ENCODE measurements around the gene GCA.

The GCA gene

DNA sequence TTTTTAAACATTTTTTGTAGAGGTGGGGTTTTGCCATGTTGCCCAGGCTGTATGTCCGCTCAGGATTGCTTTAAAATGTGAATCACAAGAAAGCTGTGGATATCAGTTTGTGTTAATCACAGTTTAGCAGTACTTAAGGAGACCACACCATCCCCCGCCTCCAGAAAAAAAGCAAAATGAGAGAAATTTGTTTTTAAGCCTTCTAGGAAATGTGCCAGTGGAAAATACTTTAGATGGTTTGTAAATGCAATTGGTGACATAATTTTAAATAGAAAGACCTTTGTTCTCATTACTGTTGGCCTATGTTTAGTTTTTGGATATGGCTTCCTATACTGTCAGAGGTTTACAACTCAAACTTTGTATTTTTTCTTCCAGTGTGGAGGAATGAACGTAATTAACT lies 27.0 kb downstream of the GCA start:
- no peaks in the 10 kb centered on the region for H3K79me1 ChIP-seq (replicated peaks; ENCODE audit: low read length, poor library complexity, severe bottlenecking)
- H4K91ac ChIP-seq (ENCODE audit: low read length) = no peak overlapping the region
- H3K27ac ChIP-seq (ENCODE audit: low read length, poor library complexity, severe bottlenecking) = no peak overlapping the region
- no peak overlapping the region for H3K4me2 ChIP-seq (ENCODE audit: low read length, poor library complexity, severe bottlenecking)
- H2BK15ac ChIP-seq (ENCODE audit: low read depth, poor library complexity, severe bottlenecking) = no peak overlapping the region
- no peak overlapping the region for H2AFZ ChIP-seq (ENCODE audit: low read depth, low read length)
- DNase-seq = no peak
- no peak overlapping the region for H3K4me3 ChIP-seq (ENCODE audit: insufficient read depth in 1 of 2, low read depth in 1 of 2, low read length in 2 of 2)
- H2AK5ac ChIP-seq (ENCODE audit: low read length, severe bottlenecking) = no peak overlapping the region
- no peak overlapping the region for H4K8ac ChIP-seq (ENCODE audit: low read length)
- H3K9ac ChIP-seq (ENCODE audit: low read length) = no peak overlapping the region
- H3K27me3 ChIP-seq (ENCODE audit: control insufficient read depth in 1 of 2, insufficient read depth in 1 of 2, low read length in 2 of 2) = no peaks in the 10 kb centered on the region
- no peak overlapping the region for H2BK12ac ChIP-seq (ENCODE audit: low read length in 2 of 2)
- H3K23ac ChIP-seq (ENCODE audit: low read length in 2 of 2) = no peak overlapping the region
- no peak overlapping the region for H2BK5ac ChIP-seq (ENCODE audit: low read depth, low read length, poor library complexity, severe bottlenecking)
- H3K4ac ChIP-seq (ENCODE audit: low read depth in 1 of 2, low read length in 2 of 2) = no peak overlapping the region
- 92% methylated on average over 2 of the region's 3 CpGs for WGBS
- H3K36me3 ChIP-seq (ENCODE audit: control insufficient read depth in 1 of 2, insufficient read depth in 2 of 2, low read depth in 1 of 2, low read length in 2 of 2) = no peaks in the 10 kb centered on the region
- no peak overlapping the region for H3K18ac ChIP-seq (ENCODE audit: low read depth in 1 of 2, low read length in 2 of 2)
- H3K9me3 ChIP-seq (ENCODE audit: control insufficient read depth, low read length) = no peaks in the 10 kb centered on the region
- H3K14ac ChIP-seq (ENCODE audit: low read length in 2 of 2) = no peak overlapping the region
- H3K4me1 ChIP-seq (ENCODE audit: control insufficient read depth, insufficient read depth, low read depth, low read length) = no peaks in the 10 kb centered on the region
- H2BK120ac ChIP-seq (ENCODE audit: low read depth, low read length) = no peak overlapping the region

DNA sequence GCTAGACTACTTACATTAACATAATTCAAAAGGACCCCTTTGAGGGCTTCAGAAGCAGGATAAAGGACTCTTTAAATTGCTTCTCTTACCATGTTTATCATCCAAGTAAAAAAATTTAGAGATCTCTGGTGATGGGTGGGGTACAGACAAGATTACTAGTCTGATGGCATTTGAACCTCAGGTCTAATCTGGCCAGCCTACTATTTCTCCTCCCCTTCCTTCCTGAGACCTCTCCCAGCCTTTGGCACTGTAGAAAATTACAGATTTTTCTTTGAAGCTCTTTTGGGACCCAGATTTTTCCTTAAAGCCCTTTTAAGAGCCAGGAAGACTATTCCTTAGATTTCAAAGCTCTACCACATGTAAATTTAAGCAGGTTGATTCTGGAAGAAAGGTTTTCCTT lies 28.9 kb downstream of the GCA start:
- DNase-seq = no peak
- Histone ChIP-seq H3K27ac (ENCODE audit: low read length, poor library complexity, severe bottlenecking) (no peak overlapping the region), H3K18ac (ENCODE audit: low read depth in 1 of 2, low read length in 2 of 2) (no peak overlapping the region)

DNA sequence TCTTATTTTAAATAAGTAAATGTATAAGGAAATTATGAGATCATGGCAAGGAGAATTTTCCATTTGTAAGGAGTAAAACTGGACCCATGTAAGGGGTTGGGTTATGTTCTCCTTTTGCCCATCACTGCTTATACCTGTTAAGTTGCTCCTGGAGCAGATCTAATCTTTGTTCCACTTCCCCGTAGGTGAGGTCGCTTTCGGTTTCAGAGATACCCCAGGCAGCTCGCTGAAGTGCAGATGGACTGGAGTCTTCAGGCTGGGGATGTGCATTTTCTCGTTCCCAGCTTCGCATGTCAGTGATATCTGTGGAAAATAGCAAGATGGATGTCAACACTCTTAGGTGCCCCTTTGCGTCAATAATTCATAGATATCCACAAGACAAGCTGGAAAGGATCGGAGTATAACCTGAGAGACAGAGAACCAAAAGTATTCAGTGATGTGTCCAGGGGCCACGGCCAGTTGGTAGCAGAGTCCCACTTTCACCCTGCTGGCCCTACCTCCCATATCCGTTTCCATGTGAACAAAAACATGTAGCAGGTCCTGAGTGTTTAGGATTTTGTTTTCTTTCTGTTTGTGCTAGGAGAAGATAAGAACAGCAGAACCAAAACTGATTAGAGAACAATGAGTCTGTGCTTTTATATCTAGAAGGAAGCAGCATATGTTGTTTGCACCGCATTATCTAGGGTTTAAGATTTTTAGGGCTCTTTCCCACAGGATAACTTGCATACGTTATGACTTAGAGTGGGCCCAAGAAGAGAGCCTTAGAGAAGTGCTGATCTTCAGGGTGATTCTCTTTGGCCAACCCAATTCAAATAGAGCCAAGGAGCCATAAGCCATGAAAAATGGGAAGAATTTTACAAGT lies 36.0 kb downstream of the GCA start:
- H3K4me2 ChIP-seq (ENCODE audit: low read length, poor library complexity, severe bottlenecking) = no peak overlapping the region
- H3K36me3 ChIP-seq (ENCODE audit: control insufficient read depth in 1 of 2, insufficient read depth in 2 of 2, low read depth in 1 of 2, low read length in 2 of 2) = no peaks in the 10 kb centered on the region
- no peak for DNase-seq
- no peaks in the 10 kb centered on the region for H3K79me1 ChIP-seq (replicated peaks; ENCODE audit: low read length, poor library complexity, severe bottlenecking)
- H2BK5ac ChIP-seq (ENCODE audit: low read depth, low read length, poor library complexity, severe bottlenecking) = no peak overlapping the region
- H2BK120ac ChIP-seq (ENCODE audit: low read depth, low read length) = no peak overlapping the region
- no peaks in the 10 kb centered on the region for H3K27me3 ChIP-seq (ENCODE audit: control insufficient read depth in 1 of 2, insufficient read depth in 1 of 2, low read length in 2 of 2)
- H4K8ac ChIP-seq (ENCODE audit: low read length) = no peak overlapping the region
- H3K9me3 ChIP-seq (ENCODE audit: control insufficient read depth, low read length) = no peaks in the 10 kb centered on the region
- H4K91ac ChIP-seq (ENCODE audit: low read length) = no peak overlapping the region
- H2BK12ac ChIP-seq (ENCODE audit: low read length in 2 of 2) = no peak overlapping the region
- H3K18ac ChIP-seq (ENCODE audit: low read depth in 1 of 2, low read length in 2 of 2) = no peak overlapping the region
- no peak overlapping the region for H2AK5ac ChIP-seq (ENCODE audit: low read length, severe bottlenecking)
- no peak overlapping the region for H2BK15ac ChIP-seq (ENCODE audit: low read depth, poor library complexity, severe bottlenecking)
- no peak overlapping the region for H3K4ac ChIP-seq (ENCODE audit: low read depth in 1 of 2, low read length in 2 of 2)
- H3K4me3 ChIP-seq (ENCODE audit: insufficient read depth in 1 of 2, low read depth in 1 of 2, low read length in 2 of 2) = no peak overlapping the region
- H3K9ac ChIP-seq (ENCODE audit: low read length) = no peak overlapping the region
- H2AFZ ChIP-seq (ENCODE audit: low read depth, low read length) = no peak overlapping the region
- H3K23ac ChIP-seq (ENCODE audit: low read length in 2 of 2) = no peak overlapping the region
- H3K4me1 ChIP-seq (ENCODE audit: control insufficient read depth, insufficient read depth, low read depth, low read length) = no peaks in the 10 kb centered on the region
- WGBS = 91% methylated on average over 12 of the region's 12 CpGs
- H3K27ac ChIP-seq (ENCODE audit: low read length, poor library complexity, severe bottlenecking) = no peak overlapping the region
- H3K14ac ChIP-seq (ENCODE audit: low read length in 2 of 2) = no peak overlapping the region

More for the DNA sequence above, 28.9 kb downstream of the GCA start:
- H4K8ac ChIP-seq (ENCODE audit: low read length) = no peak overlapping the region
- no peak overlapping the region for H2BK15ac ChIP-seq (ENCODE audit: low read depth, poor library complexity, severe bottlenecking)
- H3K23ac ChIP-seq (ENCODE audit: low read length in 2 of 2) = no peak overlapping the region
- H3K4ac ChIP-seq (ENCODE audit: low read depth in 1 of 2, low read length in 2 of 2) = no peak overlapping the region
- no peak overlapping the region for H2AK5ac ChIP-seq (ENCODE audit: low read length, severe bottlenecking)
- H3K4me2 ChIP-seq (ENCODE audit: low read length, poor library complexity, severe bottlenecking) = no peak overlapping the region
- H3K36me3 ChIP-seq (ENCODE audit: control insufficient read depth in 1 of 2, insufficient read depth in 2 of 2, low read depth in 1 of 2, low read length in 2 of 2) = no peaks in the 10 kb centered on the region
- H3K4me3 ChIP-seq (ENCODE audit: insufficient read depth in 1 of 2, low read depth in 1 of 2, low read length in 2 of 2) = no peak overlapping the region
- no peak overlapping the region for H3K14ac ChIP-seq (ENCODE audit: low read length in 2 of 2)
- H2BK120ac ChIP-seq (ENCODE audit: low read depth, low read length) = no peak overlapping the region
- no peak overlapping the region for H2BK12ac ChIP-seq (ENCODE audit: low read length in 2 of 2)
- no peak overlapping the region for H2BK5ac ChIP-seq (ENCODE audit: low read depth, low read length, poor library complexity, severe bottlenecking)
- no peaks in the 10 kb centered on the region for H3K79me1 ChIP-seq (replicated peaks; ENCODE audit: low read length, poor library complexity, severe bottlenecking)
- H4K91ac ChIP-seq (ENCODE audit: low read length) = no peak overlapping the region
- H3K4me1 ChIP-seq (ENCODE audit: control insufficient read depth, insufficient read depth, low read depth, low read length) = no peaks in the 10 kb centered on the region
- no peak overlapping the region for H2AFZ ChIP-seq (ENCODE audit: low read depth, low read length)
- no peaks in the 10 kb centered on the region for H3K9me3 ChIP-seq (ENCODE audit: control insufficient read depth, low read length)
- H3K27me3 ChIP-seq (ENCODE audit: control insufficient read depth in 1 of 2, insufficient read depth in 1 of 2, low read length in 2 of 2) = no peaks in the 10 kb centered on the region
- no peak overlapping the region for H3K9ac ChIP-seq (ENCODE audit: low read length)

DNA sequence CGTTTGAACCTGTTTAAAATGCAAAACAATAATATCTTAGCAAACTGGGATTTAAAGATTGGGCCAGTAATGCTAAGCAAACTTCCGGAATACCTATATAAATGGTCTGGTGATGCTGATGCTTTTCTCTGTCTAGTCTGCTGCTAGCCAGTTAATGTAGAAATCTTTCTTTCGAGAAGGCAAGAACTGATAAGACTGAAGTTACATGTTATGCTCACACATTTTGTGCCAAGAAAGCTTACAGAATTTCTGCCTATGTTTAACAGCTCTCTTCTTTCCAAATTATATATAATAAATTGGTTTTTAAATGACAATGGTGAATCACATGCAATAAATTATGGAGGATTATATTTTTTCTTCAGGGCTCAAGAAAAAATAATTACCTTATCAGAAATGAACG lies 37.9 kb downstream of the GCA start:
- Histone ChIP-seq H2BK15ac (ENCODE audit: low read depth, poor library complexity, severe bottlenecking) (no peak overlapping the region), H3K27me3 (ENCODE audit: control insufficient read depth in 1 of 2, insufficient read depth in 1 of 2, low read length in 2 of 2) (no peaks in the 10 kb centered on the region), H2AK5ac (ENCODE audit: low read length, severe bottlenecking) (no peak overlapping the region), H3K23ac (ENCODE audit: low read length in 2 of 2) (no peak overlapping the region), H3K36me3 (ENCODE audit: control insufficient read depth in 1 of 2, insufficient read depth in 2 of 2, low read depth in 1 of 2, low read length in 2 of 2) (no peaks in the 10 kb centered on the region), H4K91ac (ENCODE audit: low read length) (no peak overlapping the region), H4K8ac (ENCODE audit: low read length) (no peak overlapping the region), H3K4me3 (ENCODE audit: insufficient read depth in 1 of 2, low read depth in 1 of 2, low read length in 2 of 2) (no peak overlapping the region), H3K27ac (ENCODE audit: low read length, poor library complexity, severe bottlenecking) (no peak overlapping the region), H3K4me1 (ENCODE audit: control insufficient read depth, insufficient read depth, low read depth, low read length) (no peaks in the 10 kb centered on the region), H3K9me3 (ENCODE audit: control insufficient read depth, low read length) (no peaks in the 10 kb centered on the region), H2BK5ac (ENCODE audit: low read depth, low read length, poor library complexity, severe bottlenecking) (no peak overlapping the region), H2BK120ac (ENCODE audit: low read depth, low read length) (no peak overlapping the region), H2BK12ac (ENCODE audit: low read length in 2 of 2) (no peak overlapping the region), H2AFZ (ENCODE audit: low read depth, low read length) (no peak overlapping the region), H3K4me2 (ENCODE audit: low read length, poor library complexity, severe bottlenecking) (no peak overlapping the region), H3K9ac (ENCODE audit: low read length) (no peak overlapping the region), H3K4ac (ENCODE audit: low read depth in 1 of 2, low read length in 2 of 2) (no peak overlapping the region), H3K14ac (ENCODE audit: low read length in 2 of 2) (no peak overlapping the region), H3K18ac (ENCODE audit: low read depth in 1 of 2, low read length in 2 of 2) (no peak overlapping the region), H3K79me1 (replicated peaks; ENCODE audit: low read length, poor library complexity, severe bottlenecking) (no peaks in the 10 kb centered on the region)
- WGBS = 100% methylated on average over 1 of the region's 4 CpGs
- DNase-seq = peak; percentile 3

All from mesenchymal stem cell (in vitro differentiated cells and primary cell).